ENCODE data around the gene CTNNB1. TPM values are rescaled to one million over a fixed set of nuclear protein-coding genes. Genes with fewer than 3 reads are reported as not detected.

CTNNB1 gene
- total and polyA plus RNA-seq, 2 of the 13 experiments (the other 11 are each of a cell fraction or from before 2014, with no cell fraction given): 398 to 489 TPM

- TF ChIP-seq ZXDC (CRISPR knock-in tag; IDR thresholded peaks at IDR 0.05) (no peak), RELA (CRISPR knock-in tag; IDR thresholded peaks at IDR 0.05) (no peak), CBX1 (IDR thresholded peaks at IDR 0.05; ENCODE audit: low read depth) (no peak), ZIK1 (CRISPR knock-in tag; IDR thresholded peaks at IDR 0.05; ENCODE audit: borderline replicate concordance, low read depth) (no peak), ZNF10 (CRISPR knock-in tag; IDR thresholded peaks at IDR 0.05; ENCODE audit: borderline replicate concordance, low read depth) (no peak), AHR (CRISPR knock-in tag; IDR thresholded peaks at IDR 0.05) (no peak), IRF9 (CRISPR knock-in tag; IDR thresholded peaks at IDR 0.05; ENCODE audit: borderline replicate concordance) (peak; percentile 48; the same call in 1 of the 2 replicates), TRIM22 (IDR thresholded peaks at IDR 0.05) (no peak), ZSCAN31 (CRISPR knock-in tag; IDR thresholded peaks at IDR 0.05; ENCODE audit: low read depth) (no peak), TGIF2 (CRISPR knock-in tag; IDR thresholded peaks at IDR 0.05) (peak; percentile 47; the same call in 1 of the 2 replicates), TARDBP (CRISPR knock-in tag; IDR thresholded peaks at IDR 0.05) (no peak), MTA3 (CRISPR knock-in tag; IDR thresholded peaks at IDR 0.05) (no peak), SAFB2 (CRISPR knock-in tag; IDR thresholded peaks at IDR 0.05; ENCODE audit: borderline replicate concordance, low read depth) (no peak), ZFP36L2 (CRISPR knock-in tag; IDR thresholded peaks at IDR 0.05) (no peak), PHF8 (CRISPR knock-in tag; IDR thresholded peaks at IDR 0.05) (no peak), SMARCC2 (IDR thresholded peaks at IDR 0.05) (no peak), ZNF709 (CRISPR knock-in tag; IDR thresholded peaks at IDR 0.05) (no peak), KAT7 (CRISPR knock-in tag; IDR thresholded peaks at IDR 0.05; ENCODE audit: borderline replicate concordance) (no peak), REL (CRISPR knock-in tag; conservative IDR thresholded peaks at IDR 0.05) (no peak), SNAPC2 (CRISPR knock-in tag; IDR thresholded peaks at IDR 0.05) (no peak), NFYC (CRISPR knock-in tag; IDR thresholded peaks at IDR 0.05) (no peak), NR2F1 (CRISPR knock-in tag; IDR thresholded peaks at IDR 0.05) (no peak), ZNF589 (CRISPR knock-in tag; conservative IDR thresholded peaks at IDR 0.05) (no peak), SUZ12 (IDR thresholded peaks at IDR 0.05; ENCODE audit: low read depth, low read length) (no peak), MBNL3 (CRISPR knock-in tag; conservative IDR thresholded peaks at IDR 0.05) (no peak), KLF9 (CRISPR knock-in tag; IDR thresholded peaks at IDR 0.05; ENCODE audit: low read depth) (no peak), GATAD1 (CRISPR knock-in tag; IDR thresholded peaks at IDR 0.05) (no peak), ZNF24 (IDR thresholded peaks at IDR 0.05) (no peak), PTBP1 (IDR thresholded peaks at IDR 0.05; ENCODE audit: low read depth, low read length, poor library complexity, severe bottlenecking) (no peak), SATB2 (CRISPR knock-in tag; IDR thresholded peaks at IDR 0.05) (no peak), ZSCAN20 (CRISPR knock-in tag; IDR thresholded peaks at IDR 0.05; ENCODE audit: borderline replicate concordance) (no peak)
Observed at GRCh38 chr3:41265823-41266273, 66.5 kb downstream of the CTNNB1 start (continued).

Data from HepG2 (cell line).